NCI-H1092 treated with DMSO at 0.1 percent for 48 hours (cell line): ENCODE measurements around the gene SNX22.

Source experiments
- DNase-seq: peaks from one replicate; lab custom pipeline; 2025; lab: John Stamatoyannopoulos, UW

Gene SNX22

GRCh38 chr15:64134345-64134829 lies 17.1 kb upstream of the SNX22 start:
- DNase-seq, result no peak

GRCh38 chr15:64136347-64136746 lies 15.2 kb upstream of the SNX22 start:
- no peak for DNase-seq

GRCh38 chr15:64137226-64137833 lies 14.2 kb upstream of the SNX22 start:
- DNase-seq, result no peak

- no peak for DNase-seq
These were observed 13.1 kb upstream of the SNX22 start for GRCh38 chr15:64138331-64138941.

- no peak for DNase-seq
These were observed 9.6 kb upstream of the SNX22 start for GRCh38 chr15:64141798-64142512.

- no peak for DNase-seq
These were observed 8.3 kb upstream of the SNX22 start for GRCh38 chr15:64143276-64143675.

GRCh38 chr15:64144192-64144564 lies 7.4 kb upstream of the SNX22 start:
- DNase-seq, result no peak

GRCh38 chr15:64144565-64145281 lies 6.8 kb upstream of the SNX22 start:
- no peak for DNase-seq

GRCh38 chr15:64146041-64146440 lies 5.5 kb upstream of the SNX22 start:
- DNase-seq, result no peak

- DNase-seq, result no peak
These were observed 5.0 kb upstream of the SNX22 start for GRCh38 chr15:64146520-64146884.

GRCh38 chr15:64146885-64147681 lies 4.4 kb upstream of the SNX22 start:
- peak; percentile 49 for DNase-seq

- DNase-seq, result no peak
These were observed 3.4 kb upstream of the SNX22 start for GRCh38 chr15:64148168-64148567.

- no peak for DNase-seq
These were observed 3.0 kb upstream of the SNX22 start for GRCh38 chr15:64148581-64148980.

GRCh38 chr15:64149424-64149823 lies 2.1 kb upstream of the SNX22 start:
- no peak for DNase-seq

GRCh38 chr15:64149893-64150578 lies 1.5 kb upstream of the SNX22 start:
- DNase-seq, result no peak

- peak; percentile 4 for DNase-seq
These were observed 1.2 kb downstream of the SNX22 start for GRCh38 chr15:64152507-64153387.

GRCh38 chr15:64153480-64154367 lies 2.2 kb downstream of the SNX22 start:
- peak; percentile 60 for DNase-seq

GRCh38 chr15:64155802-64156651 lies 4.5 kb downstream of the SNX22 start:
- DNase-seq, result no peak
